H1 (cell line): ENCODE results near the gene ANP32B. TPM values are rescaled to one million over a fixed set of nuclear protein-coding genes. Genes with fewer than 3 reads are reported as not detected.

Experiments used
- EZH2 ChIP-seq: fragments of 200-600 bp; sonication (generic); IDR thresholded peaks from 2 replicates; pipeline ENCODE4 v1.7.1; 2012; ENCODE audit warnings: low read depth, mild to moderate bottlenecking, moderate library complexity, low read length, inconsistent platforms; ENCODE audit not compliant: severe bottlenecking
- MAFK ChIP-seq: IDR thresholded peaks from 2 replicates; pipeline ENCODE4 v1.6.1; 2012; ENCODE audit warnings: low read depth, mild to moderate bottlenecking, improper control_type of control experiment, low read length
- POLR2A ChIP-seq, 2 experiments: IDR thresholded peaks; 1 replicate in 1 of 2; 2 replicates in 1 of 2; pipeline ENCODE4 v1.6.1; 2011; ENCODE audit warnings: low read depth in 2 of 2, low read length in 2 of 2, mild to moderate bottlenecking in 2 of 2; ENCODE audit errors: control extremely low read depth in 1 of 2
- TBP ChIP-seq: IDR thresholded peaks from 2 replicates; pipeline ENCODE4 v1.6.1; 2011; ENCODE audit warnings: low read depth, low read length, improper control_type of control experiment
- ZNF274 ChIP-seq: IDR thresholded peaks from 2 replicates; pipeline ENCODE4 v1.7.0; 2012; ENCODE audit warnings: low read length, borderline replicate concordance; ENCODE audit errors: extremely low read depth
- polyA plus RNA-seq, 7 experiments: library from polyadenylated mRNA; depleted of rRNA in 3 of 7; stranded (reverse) in 5 of 7; unstranded in 2 of 7; fragments of >200 nt in 5 of 7; fragments of 200-250 nt in 2 of 7; gene quantifications; 1 replicate in 5 of 7; 2 replicates in 1 of 7; 4 replicates in 1 of 7; pipeline versions ENCODE4 v1.2.1 to v1.2.3, GENCODE V29; 2011 to 2013; ENCODE audit warnings: missing spikeins in 2 of 7, mixed read lengths in 2 of 7
- total RNA-seq: library from RNA; stranded (reverse); fragmentation: NEBNext Ultra II Directional; extraction: Animal tissue kit (Norgen Biotek cat#: 25700); gene quantifications from 2 replicates; pipeline ENCODE4 v1.2.1, GENCODE V29; 2021

ANP32B gene
- total and polyA plus RNA-seq, 2 of the 8 experiments (the other 6 are each of a cell fraction or from before 2014, with no cell fraction given) = 7.6 to 88.1 TPM

DNA sequence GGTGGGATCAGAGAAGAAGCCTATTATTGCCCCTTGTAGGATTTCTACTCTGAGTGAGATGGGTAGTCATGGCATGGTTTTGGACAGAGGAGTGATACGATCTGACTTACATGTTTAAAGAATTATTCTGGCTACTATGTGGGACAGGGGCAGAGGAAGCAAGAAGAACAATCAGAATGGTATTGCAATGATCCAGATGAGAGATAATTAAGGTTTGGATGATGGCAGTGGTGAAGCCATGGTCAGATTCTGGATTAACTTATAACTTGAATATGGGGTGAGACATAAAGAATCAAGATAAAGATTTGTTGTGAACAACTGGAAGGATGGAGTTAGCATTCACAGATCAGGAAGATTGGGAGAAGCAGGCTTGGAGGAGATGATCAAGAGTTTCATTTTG is 41.8 kb upstream of the ANP32B start (continued):
- TF ChIP-seq TBP (no peak), MAFK (no peak), ZNF274 (no peak), POLR2A (IDR thresholded peaks at IDR 0.05; ENCODE audit: control extremely low read depth in 1 of 2, low read depth in 2 of 2, low read length in 2 of 2) (no peak), EZH2 (no peak)
